Natural killer cell (primary cell): Measurements from ENCODE around the gene SMIM20. TPM values are rescaled to one million over a fixed set of nuclear protein-coding genes. Genes with fewer than 3 reads are reported as not detected.

Source experiments
- ATAC-seq, 3 donors: fragments of 150-1000 bp in 2 of 3; fragments of 200-7000 bp in 1 of 3; cut with Tn5 transposase; 1 replicate in 1 of 3; 2 replicates in 2 of 3; pipeline ENCODE4 v1.10.0; 2021; ENCODE audit warnings: mild to moderate bottlenecking in 2 of 3, moderate library complexity in 2 of 3
- DNase-seq, 2 donors: peaks; one replicate each; pipeline versions ENCODE4 v3.0.0 to v3.0.0-alpha.2; 2013 to 2021; ENCODE audit warnings: mixed read lengths in 1 of 2
- H3K27ac ChIP-seq: one replicate; pipeline ENCODE4 v1.5.1; 2013; ENCODE audit warnings: mild to moderate bottlenecking, low read length
- H3K27me3 ChIP-seq: one replicate; pipeline ENCODE4 v1.6.1; 2013; ENCODE audit warnings: low read length; ENCODE audit not compliant: control insufficient read depth, insufficient read depth
- H3K36me3 ChIP-seq: one replicate; pipeline ENCODE4 v1.6.1; 2013; ENCODE audit warnings: low read length; ENCODE audit not compliant: control insufficient read depth, insufficient read depth
- H3K4me1 ChIP-seq: one replicate; pipeline ENCODE4 v1.6.1; 2013; ENCODE audit warnings: low read length; ENCODE audit not compliant: control insufficient read depth, insufficient read depth
- H3K4me3 ChIP-seq: one replicate; pipeline ENCODE4 v1.5.1; 2013; ENCODE audit warnings: low read length
- H3K9me3 ChIP-seq: one replicate; pipeline ENCODE4 v1.6.1; 2013; ENCODE audit warnings: low read length; ENCODE audit not compliant: control insufficient read depth, insufficient read depth
- H3K27ac Mint-ChIP-seq, 2 donors: one replicate each; pipeline ENCODE4 v1.8.0; 2022; ENCODE audit warnings: mild to moderate bottlenecking in 2 of 2, mixed read lengths in 2 of 2, moderate library complexity in 1 of 2
- H3K27me3 Mint-ChIP-seq, 2 donors: one replicate each; pipeline ENCODE4 v1.8.0; 2022; ENCODE audit warnings: low read depth in 2 of 2, mixed read lengths in 2 of 2
- H3K36me3 Mint-ChIP-seq: one replicate; pipeline ENCODE4 v1.8.0; 2022; ENCODE audit warnings: mixed read lengths
- H3K4me1 Mint-ChIP-seq, 2 donors: one replicate each; pipeline ENCODE4 v1.8.0; 2022; ENCODE audit warnings: mixed read lengths in 2 of 2
- H3K4me3 Mint-ChIP-seq: one replicate; pipeline ENCODE4 v1.8.0; 2022; ENCODE audit warnings: mild to moderate bottlenecking, moderate library complexity, mixed read lengths
- H3K9me3 Mint-ChIP-seq, 2 donors: one replicate each; pipeline ENCODE4 v1.8.0; 2022; ENCODE audit warnings: mixed read lengths in 2 of 2
- WGBS: methylation state at CpG from one replicate; pipeline ENCODE4 v1.1.7; 2013; ENCODE audit warnings: missing lambda C conversion rate; ENCODE audit not compliant: insufficient coverage; 5-methylcytosine and 5-hydroxymethylcytosine counted together
- intact Hi-C: fragments of 100-400 bp; cut with micrococcal nuclease; formaldehyde crosslinking; loops from one replicate; pipeline ENCODE4 v1.14.2; 2022
- total RNA-seq, 4 donors: library from RNA; stranded (reverse); fragments of 120-200 nt in 1 of 4; gene quantifications; one replicate each; pipeline versions ENCODE4 v1.2.3 to v1.2.4, GENCODE V29; 2013 to 2022
- TF ChIP-seq, protein P1 (sequence below): fragments of 200-600 bp; IDR thresholded peaks from one replicate; pipeline ENCODE4 v1.8.0; 2022; ENCODE audit warnings: antibody characterized with exemption

Gene SMIM20
- total RNA-seq, 3 donors from 2014 or later (not counting 1 experiment from before 2014, with no cell fraction given), result 10.3 to 11.5 (median 10.3) TPM

DNA sequence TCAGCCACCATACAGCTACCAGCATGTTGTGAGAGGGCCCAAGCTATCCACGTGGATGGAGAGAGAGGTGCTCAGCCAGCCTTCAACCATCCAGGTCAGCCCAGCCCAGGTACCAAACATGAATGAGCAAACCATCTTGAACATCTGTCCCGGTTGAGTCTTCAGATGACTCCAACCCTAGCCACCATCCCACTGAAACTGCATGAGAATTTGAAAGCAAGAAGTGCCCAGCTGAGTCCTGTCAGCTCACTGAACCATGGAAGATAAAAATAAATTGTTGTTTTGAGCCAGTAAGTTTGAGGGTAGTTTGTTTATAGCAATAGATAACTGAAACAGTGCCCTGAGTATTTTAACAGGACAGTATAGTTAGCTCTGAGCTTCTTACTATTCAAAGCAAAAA is 43.9 kb upstream of the SMIM20 start:
- H3K4me3 ChIP-seq, result no peak overlapping the region
- H3K27ac Mint-ChIP-seq, result no peak overlapping the region
- H3K36me3 Mint-ChIP-seq, result no peaks in the 10 kb centered on the region
- H3K27ac ChIP-seq, result peak overlapping the region; percentile 14
- intact Hi-C loops, result no loop called here
- no peaks in the 10 kb centered on the region for H3K36me3 ChIP-seq
- H3K4me1 ChIP-seq, result peaks cover 10% of the 10 kb centered on the region
- no peaks in the 10 kb centered on the region for H3K9me3 Mint-ChIP-seq
- no peak for ATAC-seq
- DNase-seq, result no peak
- no peaks in the 10 kb centered on the region for H3K27me3 Mint-ChIP-seq
- 61% methylated on average over 2 of the region's 2 CpGs for WGBS
- no peaks in the 10 kb centered on the region for H3K9me3 ChIP-seq
- TF ChIP-seq, protein P1, sequence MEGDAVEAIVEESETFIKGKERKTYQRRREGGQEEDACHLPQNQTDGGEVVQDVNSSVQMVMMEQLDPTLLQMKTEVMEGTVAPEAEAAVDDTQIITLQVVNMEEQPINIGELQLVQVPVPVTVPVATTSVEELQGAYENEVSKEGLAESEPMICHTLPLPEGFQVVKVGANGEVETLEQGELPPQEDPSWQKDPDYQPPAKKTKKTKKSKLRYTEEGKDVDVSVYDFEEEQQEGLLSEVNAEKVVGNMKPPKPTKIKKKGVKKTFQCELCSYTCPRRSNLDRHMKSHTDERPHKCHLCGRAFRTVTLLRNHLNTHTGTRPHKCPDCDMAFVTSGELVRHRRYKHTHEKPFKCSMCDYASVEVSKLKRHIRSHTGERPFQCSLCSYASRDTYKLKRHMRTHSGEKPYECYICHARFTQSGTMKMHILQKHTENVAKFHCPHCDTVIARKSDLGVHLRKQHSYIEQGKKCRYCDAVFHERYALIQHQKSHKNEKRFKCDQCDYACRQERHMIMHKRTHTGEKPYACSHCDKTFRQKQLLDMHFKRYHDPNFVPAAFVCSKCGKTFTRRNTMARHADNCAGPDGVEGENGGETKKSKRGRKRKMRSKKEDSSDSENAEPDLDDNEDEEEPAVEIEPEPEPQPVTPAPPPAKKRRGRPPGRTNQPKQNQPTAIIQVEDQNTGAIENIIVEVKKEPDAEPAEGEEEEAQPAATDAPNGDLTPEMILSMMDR, result no peak
- no peak overlapping the region for H3K4me3 Mint-ChIP-seq
- H3K4me1 Mint-ChIP-seq, result peaks cover 3 to 4% of the 10 kb centered on the region in 2 donors
- no peaks in the 10 kb centered on the region for H3K27me3 ChIP-seq

DNA sequence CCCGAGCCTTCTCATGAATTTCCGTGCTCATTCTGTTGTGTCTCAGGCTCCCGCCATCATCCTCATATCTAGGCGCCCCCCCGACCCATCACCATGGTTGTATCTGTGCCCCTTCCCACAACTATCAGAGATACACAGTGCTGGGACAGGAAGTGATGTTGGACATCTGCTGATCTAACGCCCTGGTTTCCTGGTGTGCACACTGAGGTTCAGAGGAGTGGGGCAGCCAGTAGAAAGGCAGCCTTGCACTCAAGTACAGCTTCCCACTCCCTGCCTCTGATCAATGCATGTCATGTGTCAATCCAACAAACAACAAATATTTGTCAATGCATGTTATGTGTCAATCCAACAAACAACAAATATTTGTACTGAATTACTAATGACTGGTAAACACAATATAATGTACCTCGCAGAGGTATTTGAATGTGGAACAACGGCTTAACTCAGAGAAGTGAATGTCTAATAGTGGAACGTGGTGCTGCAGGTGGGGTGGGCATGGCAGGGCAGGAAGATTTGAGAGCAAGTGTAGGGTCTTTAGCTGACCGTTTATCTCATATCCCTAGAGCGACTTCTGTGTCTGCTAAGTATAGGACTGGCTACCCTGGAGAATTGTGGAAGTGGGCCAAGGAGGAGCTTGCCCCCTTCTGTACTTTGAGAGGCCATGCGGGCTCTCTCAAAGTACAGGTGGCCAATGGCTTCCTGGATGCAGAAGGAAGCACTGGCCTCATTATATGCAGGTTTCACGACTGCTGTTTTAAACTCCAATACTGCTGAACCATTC is 41.0 kb upstream of the SMIM20 start:
- peaks cover 4 to 9% of the 10 kb centered on the region in 2 donors for H3K4me1 Mint-ChIP-seq
- intact Hi-C loops, result no loop called here
- H3K27me3 Mint-ChIP-seq, result no peaks in the 10 kb centered on the region
- Histone ChIP-seq H3K27me3 (no peaks in the 10 kb centered on the region), H3K4me1 (peaks cover 13% of the 10 kb centered on the region), H3K4me3 (no peak overlapping the region), H3K36me3 (no peaks in the 10 kb centered on the region), H3K9me3 (no peaks in the 10 kb centered on the region), H3K27ac (peak overlapping the region; percentile 75)
- 80% methylated on average over 13 of the region's 13 CpGs for WGBS
- H3K36me3 Mint-ChIP-seq, result no peaks in the 10 kb centered on the region
- H3K27ac Mint-ChIP-seq, result no peak overlapping the region
- TF ChIP-seq, protein P1, result no peak
- no peak overlapping the region for H3K4me3 Mint-ChIP-seq
- H3K9me3 Mint-ChIP-seq, result no peaks in the 10 kb centered on the region
- ATAC-seq (no peak), DNase-seq (no peak)

DNA sequence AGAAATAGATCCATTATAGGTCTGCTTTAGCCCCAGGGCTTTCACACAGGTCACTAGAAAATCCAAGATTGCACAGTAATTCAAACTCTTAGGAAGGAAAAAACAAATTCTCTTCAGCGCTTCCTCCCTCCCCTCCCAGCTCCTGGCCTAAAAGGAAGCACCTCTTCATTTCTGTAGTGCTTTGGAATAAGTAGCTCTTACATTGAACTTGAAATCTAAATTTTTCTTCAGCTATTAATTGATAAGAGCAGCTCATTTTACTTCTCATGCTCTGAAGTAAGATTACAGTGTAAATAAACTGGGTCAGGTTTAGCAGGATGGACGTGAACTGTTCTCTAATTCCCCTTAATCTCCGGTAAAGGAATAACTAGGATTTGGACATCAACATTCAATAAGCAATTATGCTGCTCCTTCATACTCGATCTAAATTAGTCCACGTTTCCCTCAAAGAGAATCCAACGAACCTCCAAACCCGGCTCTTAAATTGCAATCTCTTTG is 40.3 kb upstream of the SMIM20 start:
- Histone ChIP-seq H3K27ac (peak overlapping the region; percentile 75), H3K9me3 (no peaks in the 10 kb centered on the region), H3K4me1 (peaks cover 13% of the 10 kb centered on the region), H3K36me3 (no peaks in the 10 kb centered on the region), H3K4me3 (no peak overlapping the region), H3K27me3 (no peaks in the 10 kb centered on the region)
- ATAC-seq, result no peak
- no peaks in the 10 kb centered on the region for H3K27me3 Mint-ChIP-seq
- H3K4me3 Mint-ChIP-seq, result no peak overlapping the region
- DNase-seq, result no peak
- WGBS, result 94% methylated on average over 6 of the region's 7 CpGs
- H3K36me3 Mint-ChIP-seq, result no peaks in the 10 kb centered on the region
- no peak overlapping the region for H3K27ac Mint-ChIP-seq
- intact Hi-C loops, result no loop called here
- H3K4me1 Mint-ChIP-seq, result peaks cover 4 to 9% of the 10 kb centered on the region in 2 donors
- TF ChIP-seq, protein P1, result no peak
- H3K9me3 Mint-ChIP-seq, result no peaks in the 10 kb centered on the region
